ENCODE measurements around the gene SPIN1.
A peak's percentile ranks its signal among the peaks of the same experiment; 100 is the strongest.

SPIN1 gene

GRCh38 chr9:88501086-88501485, 112.8 kb downstream of the SPIN1 start:
- intact Hi-C loops (cut with DNase I; ENCODE audit: low total_unique reads) = no loop called here
- no peaks in the 10 kb centered on the region for H3K9me3 ChIP-seq
- peak in 1 of 2 donors; percentile 19 for DNase-seq

GRCh38 chr9:88502552-88503034, 114.3 kb downstream of the SPIN1 start:
- TF ChIP-seq CTCF (IDR thresholded peaks at IDR 0.05) = no peak
- DNase-seq = peak in 1 of 2 donors; percentile 48
- Histone ChIP-seq H3K27ac (no peak overlapping the region), H3K36me3 (no peaks in the 10 kb centered on the region), H3K4me1 (no peaks in the 10 kb centered on the region), H3K9me3 (no peaks in the 10 kb centered on the region), H3K4me3 (no peak overlapping the region), H3K27me3 (no peaks in the 10 kb centered on the region)
- intact Hi-C loops (cut with DNase I; ENCODE audit: low total_unique reads) = no loop called here

More at GRCh38 chr9:88501086-88501485, 112.8 kb downstream of the SPIN1 start:
- Histone ChIP-seq H3K4me1 (no peaks in the 10 kb centered on the region), H3K27ac (no peak overlapping the region), H3K4me3 (no peak overlapping the region), H3K36me3 (no peaks in the 10 kb centered on the region), H3K27me3 (no peaks in the 10 kb centered on the region)
- TF ChIP-seq CTCF (IDR thresholded peaks at IDR 0.05) = no peak

- DNase-seq = peak in 1 of 2 donors; percentile 20
- TF ChIP-seq CTCF (IDR thresholded peaks at IDR 0.05) = no peak
- Histone ChIP-seq H3K9me3 (no peaks in the 10 kb centered on the region), H3K27me3 (no peaks in the 10 kb centered on the region), H3K4me3 (no peak overlapping the region), H3K27ac (no peak overlapping the region), H3K36me3 (no peaks in the 10 kb centered on the region), H3K4me1 (no peaks in the 10 kb centered on the region)
- intact Hi-C loops (cut with DNase I; ENCODE audit: low total_unique reads) = no loop called here
These were observed 115.0 kb downstream of the SPIN1 start for GRCh38 chr9:88503081-88503844.

GRCh38 chr9:88503845-88504764, 115.9 kb downstream of the SPIN1 start:
- Histone ChIP-seq H3K36me3 (no peaks in the 10 kb centered on the region), H3K4me1 (no peaks in the 10 kb centered on the region), H3K9me3 (no peaks in the 10 kb centered on the region), H3K27me3 (no peaks in the 10 kb centered on the region), H3K27ac (no peak overlapping the region), H3K4me3 (no peak overlapping the region)
- peak in 1 of 2 donors; percentile 31 for DNase-seq
- TF ChIP-seq CTCF (IDR thresholded peaks at IDR 0.05) = no peak
- intact Hi-C loops (cut with DNase I; ENCODE audit: low total_unique reads) = no loop called here

- intact Hi-C loops (cut with DNase I; ENCODE audit: low total_unique reads) = no loop called here
- H3K36me3 ChIP-seq = no peaks in the 10 kb centered on the region
- no peak overlapping the region for H3K4me3 ChIP-seq
- no peaks in the 10 kb centered on the region for H3K9me3 ChIP-seq
- DNase-seq = no peak
- H3K4me1 ChIP-seq = no peaks in the 10 kb centered on the region
- TF ChIP-seq CTCF (IDR thresholded peaks at IDR 0.05) = no peak
- H3K27me3 ChIP-seq = no peaks in the 10 kb centered on the region
- no peak overlapping the region for H3K27ac ChIP-seq
These were observed 120.1 kb downstream of the SPIN1 start for GRCh38 chr9:88508326-88508725.
